Endothelial cell of hepatic sinusoid (primary cell): ENCODE results near the gene NAP1L4.

Experiments
- in situ Hi-C: cut with HindIII; loops from 2 replicates; pipeline ENCODE4 v1.10.0; 2017; ENCODE audit warnings: low sequenced_read_pairs

The NAP1L4 gene

GRCh38 chr11:2995893-2996554 lies 3.9 kb upstream of the NAP1L4 start:
- in situ Hi-C loops: no loop called here

- in situ Hi-C loops: no loop called here
Measured at GRCh38 chr11:2995031-2995561, 3.0 kb upstream of the NAP1L4 start.

GRCh38 chr11:2994336-2994730 lies 2.2 kb upstream of the NAP1L4 start:
- in situ Hi-C loops: loop anchor here (5.0 kb wide), 1 partner anchor 42 kb away; no protein-coding TSS in a partner anchor

GRCh38 chr11:2992997-2993325 lies 832 bp upstream of the NAP1L4 start:
- in situ Hi-C loops: loop anchor here (5.0 kb wide), 1 partner anchor 41 kb away; no protein-coding TSS in a partner anchor

GRCh38 chr11:2991452-2992233 lies 486 bp downstream of the NAP1L4 start:
- in situ Hi-C loops: loop anchor here (5.0 kb wide), 1 partner anchor 39 kb away; no protein-coding TSS in a partner anchor

- in situ Hi-C loops: loop anchor here (5.0 kb wide), 1 partner anchor 39 kb away; no protein-coding TSS in a partner anchor
Measured at GRCh38 chr11:2990617-2991451, 1.3 kb downstream of the NAP1L4 start.

GRCh38 chr11:2989551-2989950 lies 2.6 kb downstream of the NAP1L4 start:
- in situ Hi-C loops: no loop called here

- in situ Hi-C loops: no loop called here
Measured at GRCh38 chr11:2989006-2989405, 3.1 kb downstream of the NAP1L4 start.

GRCh38 chr11:2987881-2988861 lies 4.0 kb downstream of the NAP1L4 start:
- in situ Hi-C loops: no loop called here

- in situ Hi-C loops: no loop called here
Measured at GRCh38 chr11:2983908-2984307, 8.2 kb downstream of the NAP1L4 start.

GRCh38 chr11:2982214-2982613 lies 9.9 kb downstream of the NAP1L4 start:
- in situ Hi-C loops: no loop called here

GRCh38 chr11:2981130-2981529 lies 11.0 kb downstream of the NAP1L4 start:
- in situ Hi-C loops: no loop called here

- in situ Hi-C loops: no loop called here
Measured at GRCh38 chr11:2980168-2980840, 11.8 kb downstream of the NAP1L4 start.

GRCh38 chr11:2977113-2977512 lies 15.0 kb downstream of the NAP1L4 start:
- in situ Hi-C loops: no loop called here

- in situ Hi-C loops: no loop called here
Measured at GRCh38 chr11:2976294-2977063, 15.7 kb downstream of the NAP1L4 start.

GRCh38 chr11:2975594-2975993 lies 16.5 kb downstream of the NAP1L4 start:
- in situ Hi-C loops: no loop called here

- in situ Hi-C loops: no loop called here
Measured at GRCh38 chr11:2974272-2974671, 17.9 kb downstream of the NAP1L4 start.

- in situ Hi-C loops: no loop called here
Measured at GRCh38 chr11:2968341-2968900, 23.7 kb downstream of the NAP1L4 start.
